Subcutaneous adipose tissue (tissue), 4 donors: ENCODE data around the gene ROBO1. TPM values are rescaled to one million over a fixed set of nuclear protein-coding genes. Genes with fewer than 3 reads are reported as not detected.

Source experiments
- total RNA-seq, 4 donors: library from RNA; depleted of rRNA; stranded (reverse); fragments of >200 nt; gene quantifications; one replicate each; pipeline ENCODE4 v1.1.0, GENCODE V29; 2016
- TF ChIP-seq, protein P1 (sequence below): fragments of 450-650 bp; IDR thresholded peaks from one replicate; pipeline ENCODE4 v1.5.1; 2016; ENCODE audit warnings: low read depth, mild to moderate bottlenecking, control low read depth, antibody characterized with exemption, moderate library complexity

The ROBO1 gene
- total RNA-seq, 4 donors from 2014 or later = 26.6 to 34.0 (median 30.8) TPM

DNA sequence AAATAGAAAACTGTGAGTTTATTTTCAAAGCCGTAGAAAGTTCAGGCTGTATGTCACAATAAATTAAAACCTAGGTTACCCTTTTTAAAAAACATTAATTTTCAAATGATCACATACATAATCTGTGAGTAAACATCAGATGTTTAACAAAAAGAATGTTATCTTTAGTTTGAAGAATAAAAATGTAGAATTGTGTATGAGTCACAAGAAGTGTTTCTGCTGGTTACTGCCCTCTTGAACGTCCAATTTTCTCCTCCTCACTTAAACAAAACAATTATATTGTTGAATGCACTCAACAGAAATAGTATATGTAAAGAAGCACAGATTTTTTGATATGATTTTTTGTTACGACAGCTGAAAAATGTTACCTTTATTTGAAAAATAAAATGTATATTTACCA lies 855.1 kb downstream of the ROBO1 start:
- TF ChIP-seq, protein P1, sequence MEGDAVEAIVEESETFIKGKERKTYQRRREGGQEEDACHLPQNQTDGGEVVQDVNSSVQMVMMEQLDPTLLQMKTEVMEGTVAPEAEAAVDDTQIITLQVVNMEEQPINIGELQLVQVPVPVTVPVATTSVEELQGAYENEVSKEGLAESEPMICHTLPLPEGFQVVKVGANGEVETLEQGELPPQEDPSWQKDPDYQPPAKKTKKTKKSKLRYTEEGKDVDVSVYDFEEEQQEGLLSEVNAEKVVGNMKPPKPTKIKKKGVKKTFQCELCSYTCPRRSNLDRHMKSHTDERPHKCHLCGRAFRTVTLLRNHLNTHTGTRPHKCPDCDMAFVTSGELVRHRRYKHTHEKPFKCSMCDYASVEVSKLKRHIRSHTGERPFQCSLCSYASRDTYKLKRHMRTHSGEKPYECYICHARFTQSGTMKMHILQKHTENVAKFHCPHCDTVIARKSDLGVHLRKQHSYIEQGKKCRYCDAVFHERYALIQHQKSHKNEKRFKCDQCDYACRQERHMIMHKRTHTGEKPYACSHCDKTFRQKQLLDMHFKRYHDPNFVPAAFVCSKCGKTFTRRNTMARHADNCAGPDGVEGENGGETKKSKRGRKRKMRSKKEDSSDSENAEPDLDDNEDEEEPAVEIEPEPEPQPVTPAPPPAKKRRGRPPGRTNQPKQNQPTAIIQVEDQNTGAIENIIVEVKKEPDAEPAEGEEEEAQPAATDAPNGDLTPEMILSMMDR = no peak

DNA sequence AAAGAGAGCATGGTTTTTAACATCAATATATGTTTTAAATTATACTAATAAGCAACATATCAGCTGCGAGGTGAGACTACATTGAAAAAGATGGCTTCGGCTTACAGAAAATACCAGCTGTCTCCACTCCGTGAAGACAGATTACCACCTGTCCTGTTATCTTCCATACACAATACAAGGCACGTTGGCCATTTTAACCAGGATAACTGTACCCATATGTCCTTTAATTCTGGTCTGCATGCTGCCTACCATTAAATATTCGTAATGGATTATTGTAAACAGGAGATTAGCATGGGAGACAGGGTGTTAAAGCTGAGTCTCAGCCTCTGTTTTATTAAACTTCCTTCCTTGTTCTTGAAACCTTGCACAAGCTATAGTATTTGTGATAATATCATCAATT lies 855.5 kb downstream of the ROBO1 start:
- TF ChIP-seq, protein P1 = no peak

DNA sequence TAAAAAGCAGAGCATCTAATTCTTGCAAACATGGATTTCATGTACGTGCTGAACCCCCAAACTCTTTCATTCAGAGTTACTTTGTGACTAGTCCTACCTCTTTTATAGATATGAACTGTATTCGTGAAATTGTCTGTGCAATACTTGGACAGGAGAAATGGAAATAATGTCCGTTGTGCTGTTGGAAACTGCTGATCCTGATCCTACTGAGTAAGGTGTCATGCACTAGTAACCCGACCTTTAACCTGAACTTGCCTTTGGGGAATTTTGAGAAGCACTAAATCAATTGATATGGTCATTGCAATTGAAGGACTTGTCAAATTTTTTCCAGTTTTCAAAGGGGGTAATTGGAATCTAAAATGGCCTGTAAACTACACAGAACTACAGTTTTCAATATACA lies 856.4 kb downstream of the ROBO1 start:
- TF ChIP-seq, protein P1 = no peak

DNA sequence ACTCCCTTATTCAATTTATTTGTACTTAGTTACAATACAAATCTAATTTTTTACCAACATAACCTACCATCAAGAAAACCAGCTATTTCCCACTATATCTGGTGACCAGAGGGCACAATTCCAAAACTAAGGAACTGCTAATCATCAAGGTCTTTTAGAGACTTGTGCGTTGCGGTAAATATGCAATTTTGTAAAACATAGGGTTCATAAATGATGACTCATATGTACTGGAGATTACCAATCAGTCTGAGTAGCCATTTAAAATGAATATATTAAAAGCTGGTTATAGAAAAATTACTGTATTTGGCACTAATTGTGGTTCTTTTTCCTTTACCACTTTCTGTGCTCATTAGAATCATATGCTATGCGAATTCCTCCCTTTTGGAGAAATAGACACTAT lies 859.6 kb downstream of the ROBO1 start:
- TF ChIP-seq, protein P1 = no peak

DNA sequence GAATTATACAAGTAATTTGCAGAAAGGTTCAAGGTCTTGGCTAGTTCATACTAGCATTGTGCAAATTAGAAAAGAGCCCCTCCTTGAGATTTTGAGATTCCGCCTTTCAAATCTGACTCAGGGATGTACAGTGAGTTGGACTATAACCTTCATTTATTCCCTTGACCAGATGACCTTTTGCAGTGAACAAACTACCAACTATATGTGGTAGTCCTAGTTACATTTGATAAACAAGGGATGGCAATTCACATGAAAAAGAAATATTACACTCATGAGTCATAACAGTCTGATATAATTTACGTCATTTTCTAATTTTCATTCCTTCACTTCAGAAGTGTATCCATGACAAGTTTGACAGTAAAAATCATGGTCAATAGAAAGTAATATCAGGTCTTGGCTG lies 860.4 kb downstream of the ROBO1 start:
- TF ChIP-seq, protein P1 = no peak

DNA sequence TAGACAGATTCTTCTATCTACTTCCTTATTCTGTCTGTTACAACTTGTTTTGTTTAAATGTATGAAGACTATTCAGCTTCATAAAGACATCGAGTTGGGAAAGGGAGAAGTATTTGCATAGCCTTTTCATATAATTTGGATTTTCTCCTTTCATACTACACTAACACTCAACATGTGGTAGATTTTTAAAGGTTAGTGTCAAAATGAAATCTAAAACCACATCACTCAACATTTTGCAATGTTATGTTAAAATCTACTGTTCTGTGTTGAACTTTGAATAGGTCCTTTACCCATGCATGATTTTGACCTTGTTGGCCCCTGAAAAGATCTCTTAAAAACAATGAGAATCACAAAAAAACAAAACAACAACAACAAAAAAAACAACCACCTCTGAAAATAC lies 860.9 kb downstream of the ROBO1 start:
- TF ChIP-seq, protein P1 = no peak

DNA sequence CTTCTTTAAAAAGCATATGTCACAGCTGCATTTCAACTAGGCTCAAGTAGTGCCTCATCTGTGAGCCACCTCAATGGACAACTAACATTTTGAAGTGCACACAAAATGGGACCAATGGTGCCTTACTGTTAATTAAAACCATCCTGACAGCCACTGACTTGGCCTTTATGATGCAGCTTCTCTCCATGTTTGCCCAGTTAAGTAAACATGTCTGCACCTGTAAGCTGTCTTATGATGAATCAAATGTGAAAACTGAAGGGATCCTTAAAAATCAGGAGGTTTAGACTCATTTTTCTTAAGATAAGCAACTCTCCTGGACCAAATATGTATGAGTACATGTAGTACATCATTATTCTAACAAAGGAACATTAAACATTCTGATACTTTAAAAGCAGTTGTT lies 861.6 kb downstream of the ROBO1 start:
- TF ChIP-seq, protein P1 = no peak

DNA sequence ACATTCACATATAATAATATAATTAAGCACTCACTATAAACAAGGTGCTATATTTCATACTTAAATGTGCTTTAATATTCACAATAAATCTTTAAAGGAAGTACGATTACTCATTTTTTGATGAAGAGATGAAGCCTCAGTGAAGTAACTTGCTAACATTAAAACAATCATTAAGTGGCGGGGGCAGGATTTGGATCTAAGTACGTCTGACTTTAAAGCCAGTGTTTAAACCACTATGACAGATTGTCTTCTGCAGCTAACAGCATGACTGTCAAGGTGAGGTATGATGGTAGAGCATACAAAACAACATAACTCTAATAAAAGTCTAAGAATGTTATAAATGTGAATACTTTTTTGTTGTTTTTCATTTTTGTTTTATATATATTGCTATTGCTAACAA lies 862.1 kb downstream of the ROBO1 start:
- TF ChIP-seq, protein P1 = no peak
